ENCODE measurements around the gene GSE1.

GRCh38 chr16:85689950-85690320, 76.8 kb downstream of the GSE1 start:
- TF ChIP-seq, protein P1, sequence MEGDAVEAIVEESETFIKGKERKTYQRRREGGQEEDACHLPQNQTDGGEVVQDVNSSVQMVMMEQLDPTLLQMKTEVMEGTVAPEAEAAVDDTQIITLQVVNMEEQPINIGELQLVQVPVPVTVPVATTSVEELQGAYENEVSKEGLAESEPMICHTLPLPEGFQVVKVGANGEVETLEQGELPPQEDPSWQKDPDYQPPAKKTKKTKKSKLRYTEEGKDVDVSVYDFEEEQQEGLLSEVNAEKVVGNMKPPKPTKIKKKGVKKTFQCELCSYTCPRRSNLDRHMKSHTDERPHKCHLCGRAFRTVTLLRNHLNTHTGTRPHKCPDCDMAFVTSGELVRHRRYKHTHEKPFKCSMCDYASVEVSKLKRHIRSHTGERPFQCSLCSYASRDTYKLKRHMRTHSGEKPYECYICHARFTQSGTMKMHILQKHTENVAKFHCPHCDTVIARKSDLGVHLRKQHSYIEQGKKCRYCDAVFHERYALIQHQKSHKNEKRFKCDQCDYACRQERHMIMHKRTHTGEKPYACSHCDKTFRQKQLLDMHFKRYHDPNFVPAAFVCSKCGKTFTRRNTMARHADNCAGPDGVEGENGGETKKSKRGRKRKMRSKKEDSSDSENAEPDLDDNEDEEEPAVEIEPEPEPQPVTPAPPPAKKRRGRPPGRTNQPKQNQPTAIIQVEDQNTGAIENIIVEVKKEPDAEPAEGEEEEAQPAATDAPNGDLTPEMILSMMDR (IDR thresholded peaks at IDR 0.05), result no peak
- no peak for TF ChIP-seq POLR2A (IDR thresholded peaks at IDR 0.05)

Data from right lobe of liver (tissue), 4 donors.